HepG2 (cell line): ENCODE measurements around the gene KIAA0319L. TPM values are rescaled to one million over a fixed set of nuclear protein-coding genes. Genes with fewer than 3 reads are reported as not detected.
A peak's percentile ranks its signal among the peaks of the same experiment; 100 is the strongest.

Source experiments
- ATF7-NPFF ChIP-seq: sonication (generic); formaldehyde crosslinking; IDR thresholded peaks from 2 replicates; pipeline ENCODE4 v1.8.1; 2023; ENCODE audit warnings: mild to moderate bottlenecking, low read depth, missing genetic modification reagents, moderate library complexity
- CHCHD3 ChIP-seq: sonication (generic); formaldehyde crosslinking; IDR thresholded peaks from 2 replicates; pipeline ENCODE4 v1.8.0; 2022; ENCODE audit warnings: mild to moderate bottlenecking, missing genetic modification reagents, moderate library complexity
- GABPA ChIP-seq, 2 experiments: IDR thresholded peaks; 2 replicates each; pipeline ENCODE4 v1.6.1; 2011 to 2016; ENCODE audit warnings: low read depth in 2 of 2, low read length in 1 of 2, missing biosample characterization in 1 of 2, missing genetic modification characterization in 1 of 2
- HIVEP1 ChIP-seq: sonication (generic); formaldehyde crosslinking; IDR thresholded peaks from 2 replicates; pipeline ENCODE4 v1.4.0; 2020; ENCODE audit warnings: mild to moderate bottlenecking, missing genetic modification reagents
- IRF2 ChIP-seq: IDR thresholded peaks from 2 replicates; pipeline ENCODE4 v1.6.1; 2018; ENCODE audit warnings: missing genetic modification reagents, missing compliant biosample characterization
- KDM6A ChIP-seq: IDR thresholded peaks from 2 replicates; pipeline ENCODE4 v1.6.1; 2016; ENCODE audit warnings: low read depth
- SP2 ChIP-seq: sonication (generic); formaldehyde crosslinking; IDR thresholded peaks from 2 replicates; pipeline ENCODE4 v1.5.1; 2020; ENCODE audit warnings: mild to moderate bottlenecking, missing genetic modification reagents
- TRIM24 ChIP-seq: sonication (generic); formaldehyde crosslinking; IDR thresholded peaks from 2 replicates; pipeline ENCODE4 v1.8.0; 2022; ENCODE audit warnings: mild to moderate bottlenecking, missing genetic modification reagents
- XBP1 ChIP-seq: sonication (generic); formaldehyde crosslinking; IDR thresholded peaks from 2 replicates; pipeline ENCODE4 v1.5.0; 2020; ENCODE audit warnings: missing genetic modification reagents
- ZBTB42 ChIP-seq: sonication (generic); formaldehyde crosslinking; IDR thresholded peaks from 2 replicates; pipeline ENCODE4 v1.5.0; 2020; ENCODE audit warnings: mild to moderate bottlenecking, missing genetic modification reagents
- ZNF207 ChIP-seq: fragments of 450-650 bp; IDR thresholded peaks from 2 replicates; pipeline ENCODE4 v1.6.1; 2016; ENCODE audit warnings: antibody characterized with exemption, borderline replicate concordance
- ZNF614 ChIP-seq: IDR thresholded peaks from 2 replicates; pipeline ENCODE4 v1.6.1; 2018; ENCODE audit warnings: missing biosample characterization, missing genetic modification reagents, inconsistent platforms, borderline replicate concordance
- ZNF720 ChIP-seq: sonication (generic); formaldehyde crosslinking; IDR thresholded peaks from 2 replicates; pipeline ENCODE4 v1.4.0; 2020; ENCODE audit warnings: missing genetic modification reagents
- ZNF761 ChIP-seq: sonication (generic); formaldehyde crosslinking; conservative IDR thresholded peaks from 2 replicates; pipeline ENCODE4 v1.4.0; 2020; ENCODE audit warnings: mild to moderate bottlenecking, missing genetic modification reagents
- polyA plus RNA-seq, 8 experiments: library from polyadenylated mRNA; depleted of rRNA in 3 of 8; stranded (reverse) in 7 of 8; unstranded in 1 of 8; fragments of >200 nt; fragmentation: Illumina TruSeq in 4 of 8; extraction: Trizol in 4 of 8; gene quantifications; 2 replicates each; pipeline versions ENCODE4 v1.2.1 to v1.2.3, GENCODE V29; 2011 to 2016; ENCODE audit warnings: low read depth in 4 of 8, missing spikeins in 1 of 8, mixed read lengths in 1 of 8; ENCODE audit not compliant: insufficient read depth in 1 of 8
- total RNA-seq, 5 experiments: library from RNA; depleted of rRNA; stranded (reverse); fragments of >200 nt; fragmentation: Illumina TruSeq; extraction: Trizol; gene quantifications; 2 replicates each; pipeline ENCODE4 v1.2.3, GENCODE V29; 2016; ENCODE audit warnings: low read depth in 1 of 5
- TF ChIP-seq, protein P1 (sequence below): sonication (generic); formaldehyde crosslinking; IDR thresholded peaks from 2 replicates; pipeline ENCODE4 v1.5.0; 2020; ENCODE audit warnings: mild to moderate bottlenecking, missing genetic modification reagents, borderline replicate concordance
- TF ChIP-seq, protein P2 (sequence below): sonication (generic); formaldehyde crosslinking; IDR thresholded peaks from 2 replicates; pipeline ENCODE4 v1.4.0; 2020; ENCODE audit warnings: missing genetic modification reagents, borderline replicate concordance
- TF ChIP-seq, protein P3 (sequence below): IDR thresholded peaks from 2 replicates; pipeline ENCODE4 v1.6.1; 2016; ENCODE audit warnings: mild to moderate bottlenecking

Gene KIAA0319L
- total and polyA plus RNA-seq, 2 of the 13 experiments (the other 11 are each of a cell fraction or from before 2014, with no cell fraction given), result 33.4 to 82.6 TPM

DNA sequence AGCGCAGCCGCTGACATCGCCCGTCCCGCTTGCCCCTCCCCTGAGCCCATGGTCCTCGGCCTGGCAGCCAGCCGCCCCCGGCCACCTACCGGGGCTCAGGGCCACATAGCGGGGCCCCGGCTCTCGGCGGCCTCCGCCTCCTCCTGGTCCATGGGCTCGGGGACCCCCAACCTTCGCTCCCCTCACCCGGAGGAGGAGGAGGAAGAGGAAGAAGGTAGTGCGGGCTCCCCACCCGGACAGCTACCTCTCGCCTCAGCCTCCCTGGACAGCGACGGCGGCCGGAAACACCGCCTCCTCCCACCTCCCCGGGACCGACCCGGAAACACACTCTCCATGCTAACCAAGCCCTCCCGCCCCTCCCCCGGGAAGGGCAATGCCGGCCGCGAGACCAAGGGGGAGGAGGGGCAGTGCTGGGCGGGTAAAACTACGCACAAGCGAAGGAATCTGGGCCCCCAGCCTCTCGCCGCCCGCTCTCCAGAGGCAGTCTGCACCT, at the start of gene KIAA0319L (continued):
- TF ChIP-seq, protein P1, sequence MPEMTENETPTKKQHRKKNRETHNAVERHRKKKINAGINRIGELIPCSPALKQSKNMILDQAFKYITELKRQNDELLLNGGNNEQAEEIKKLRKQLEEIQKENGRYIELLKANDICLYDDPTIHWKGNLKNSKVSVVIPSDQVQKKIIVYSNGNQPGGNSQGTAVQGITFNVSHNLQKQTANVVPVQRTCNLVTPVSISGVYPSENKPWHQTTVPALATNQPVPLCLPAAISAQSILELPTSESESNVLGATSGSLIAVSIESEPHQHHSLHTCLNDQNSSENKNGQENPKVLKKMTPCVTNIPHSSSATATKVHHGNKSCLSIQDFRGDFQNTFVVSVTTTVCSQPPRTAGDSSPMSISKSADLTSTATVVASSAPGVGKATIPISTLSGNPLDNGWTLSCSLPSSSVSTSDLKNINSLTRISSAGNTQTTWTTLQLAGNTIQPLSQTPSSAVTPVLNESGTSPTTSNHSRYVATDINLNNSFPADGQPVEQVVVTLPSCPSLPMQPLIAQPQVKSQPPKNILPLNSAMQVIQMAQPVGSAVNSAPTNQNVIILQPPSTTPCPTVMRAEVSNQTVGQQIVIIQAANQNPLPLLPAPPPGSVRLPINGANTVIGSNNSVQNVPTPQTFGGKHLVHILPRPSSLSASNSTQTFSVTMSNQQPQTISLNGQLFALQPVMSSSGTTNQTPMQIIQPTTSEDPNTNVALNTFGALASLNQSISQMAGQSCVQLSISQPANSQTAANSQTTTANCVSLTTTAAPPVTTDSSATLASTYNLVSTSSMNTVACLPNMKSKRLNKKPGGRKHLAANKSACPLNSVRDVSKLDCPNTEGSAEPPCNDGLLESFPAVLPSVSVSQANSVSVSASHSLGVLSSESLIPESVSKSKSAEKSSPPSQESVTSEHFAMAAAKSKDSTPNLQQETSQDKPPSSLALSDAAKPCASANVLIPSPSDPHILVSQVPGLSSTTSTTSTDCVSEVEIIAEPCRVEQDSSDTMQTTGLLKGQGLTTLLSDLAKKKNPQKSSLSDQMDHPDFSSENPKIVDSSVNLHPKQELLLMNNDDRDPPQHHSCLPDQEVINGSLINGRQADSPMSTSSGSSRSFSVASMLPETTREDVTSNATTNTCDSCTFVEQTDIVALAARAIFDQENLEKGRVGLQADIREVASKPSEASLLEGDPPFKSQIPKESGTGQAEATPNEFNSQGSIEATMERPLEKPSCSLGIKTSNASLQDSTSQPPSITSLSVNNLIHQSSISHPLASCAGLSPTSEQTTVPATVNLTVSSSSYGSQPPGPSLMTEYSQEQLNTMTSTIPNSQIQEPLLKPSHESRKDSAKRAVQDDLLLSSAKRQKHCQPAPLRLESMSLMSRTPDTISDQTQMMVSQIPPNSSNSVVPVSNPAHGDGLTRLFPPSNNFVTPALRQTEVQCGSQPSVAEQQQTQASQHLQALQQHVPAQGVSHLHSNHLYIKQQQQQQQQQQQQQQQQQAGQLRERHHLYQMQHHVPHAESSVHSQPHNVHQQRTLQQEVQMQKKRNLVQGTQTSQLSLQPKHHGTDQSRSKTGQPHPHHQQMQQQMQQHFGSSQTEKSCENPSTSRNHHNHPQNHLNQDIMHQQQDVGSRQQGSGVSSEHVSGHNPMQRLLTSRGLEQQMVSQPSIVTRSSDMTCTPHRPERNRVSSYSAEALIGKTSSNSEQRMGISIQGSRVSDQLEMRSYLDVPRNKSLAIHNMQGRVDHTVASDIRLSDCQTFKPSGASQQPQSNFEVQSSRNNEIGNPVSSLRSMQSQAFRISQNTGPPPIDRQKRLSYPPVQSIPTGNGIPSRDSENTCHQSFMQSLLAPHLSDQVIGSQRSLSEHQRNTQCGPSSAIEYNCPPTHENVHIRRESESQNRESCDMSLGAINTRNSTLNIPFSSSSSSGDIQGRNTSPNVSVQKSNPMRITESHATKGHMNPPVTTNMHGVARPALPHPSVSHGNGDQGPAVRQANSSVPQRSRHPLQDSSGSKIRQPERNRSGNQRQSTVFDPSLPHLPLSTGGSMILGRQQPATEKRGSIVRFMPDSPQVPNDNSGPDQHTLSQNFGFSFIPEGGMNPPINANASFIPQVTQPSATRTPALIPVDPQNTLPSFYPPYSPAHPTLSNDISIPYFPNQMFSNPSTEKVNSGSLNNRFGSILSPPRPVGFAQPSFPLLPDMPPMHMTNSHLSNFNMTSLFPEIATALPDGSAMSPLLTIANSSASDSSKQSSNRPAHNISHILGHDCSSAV, result no peak; the same call in 1 of the 2 replicates
- TF ChIP-seq HIVEP1 (CRISPR knock-in tag) (0 out of 2 replicates have a peak, but pooled peaks have one; percentile 76), KDM6A (no peak), IRF2 (no peak), ZNF614 (CRISPR knock-in tag) (no peak), ZNF207 (no peak), GABPA (IDR thresholded peaks at IDR 0.05; ENCODE audit: low read depth, low read length) (peak; percentile 75), GABPA (CRISPR knock-in tag; IDR thresholded peaks at IDR 0.05; ENCODE audit: low read depth) (peak; percentile 95), ZNF720 (no peak), XBP1 (CRISPR knock-in tag) (no peak), TRIM24 (CRISPR knock-in tag) (no peak), ZNF761 (CRISPR knock-in tag) (no peak), ZBTB42 (CRISPR knock-in tag) (peak; percentile 70; the same call in 1 of the 2 replicates), SP2 (CRISPR knock-in tag) (no peak), ATF7-NPFF (no peak), CHCHD3 (CRISPR knock-in tag) (no peak)
- TF ChIP-seq, protein P2, sequence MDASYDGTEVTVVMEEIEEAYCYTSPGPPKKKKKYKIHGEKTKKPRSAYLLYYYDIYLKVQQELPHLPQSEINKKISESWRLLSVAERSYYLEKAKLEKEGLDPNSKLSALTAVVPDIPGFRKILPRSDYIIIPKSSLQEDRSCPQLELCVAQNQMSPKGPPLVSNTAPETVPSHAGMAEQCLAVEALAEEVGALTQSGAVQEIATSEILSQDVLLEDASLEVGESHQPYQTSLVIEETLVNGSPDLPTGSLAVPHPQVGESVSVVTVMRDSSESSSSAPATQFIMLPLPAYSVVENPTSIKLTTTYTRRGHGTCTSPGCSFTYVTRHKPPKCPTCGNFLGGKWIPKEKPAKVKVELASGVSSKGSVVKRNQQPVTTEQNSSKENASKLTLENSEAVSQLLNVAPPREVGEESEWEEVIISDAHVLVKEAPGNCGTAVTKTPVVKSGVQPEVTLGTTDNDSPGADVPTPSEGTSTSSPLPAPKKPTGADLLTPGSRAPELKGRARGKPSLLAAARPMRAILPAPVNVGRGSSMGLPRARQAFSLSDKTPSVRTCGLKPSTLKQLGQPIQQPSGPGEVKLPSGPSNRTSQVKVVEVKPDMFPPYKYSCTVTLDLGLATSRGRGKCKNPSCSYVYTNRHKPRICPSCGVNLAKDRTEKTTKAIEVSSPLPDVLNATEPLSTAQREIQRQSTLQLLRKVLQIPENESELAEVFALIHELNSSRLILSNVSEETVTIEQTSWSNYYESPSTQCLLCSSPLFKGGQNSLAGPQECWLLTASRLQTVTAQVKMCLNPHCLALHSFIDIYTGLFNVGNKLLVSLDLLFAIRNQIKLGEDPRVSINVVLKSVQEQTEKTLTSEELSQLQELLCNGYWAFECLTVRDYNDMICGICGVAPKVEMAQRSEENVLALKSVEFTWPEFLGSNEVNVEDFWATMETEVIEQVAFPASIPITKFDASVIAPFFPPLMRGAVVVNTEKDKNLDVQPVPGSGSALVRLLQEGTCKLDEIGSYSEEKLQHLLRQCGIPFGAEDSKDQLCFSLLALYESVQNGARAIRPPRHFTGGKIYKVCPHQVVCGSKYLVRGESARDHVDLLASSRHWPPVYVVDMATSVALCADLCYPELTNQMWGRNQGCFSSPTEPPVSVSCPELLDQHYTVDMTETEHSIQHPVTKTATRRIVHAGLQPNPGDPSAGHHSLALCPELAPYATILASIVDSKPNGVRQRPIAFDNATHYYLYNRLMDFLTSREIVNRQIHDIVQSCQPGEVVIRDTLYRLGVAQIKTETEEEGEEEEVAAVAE, result no peak
- TF ChIP-seq, protein P3, sequence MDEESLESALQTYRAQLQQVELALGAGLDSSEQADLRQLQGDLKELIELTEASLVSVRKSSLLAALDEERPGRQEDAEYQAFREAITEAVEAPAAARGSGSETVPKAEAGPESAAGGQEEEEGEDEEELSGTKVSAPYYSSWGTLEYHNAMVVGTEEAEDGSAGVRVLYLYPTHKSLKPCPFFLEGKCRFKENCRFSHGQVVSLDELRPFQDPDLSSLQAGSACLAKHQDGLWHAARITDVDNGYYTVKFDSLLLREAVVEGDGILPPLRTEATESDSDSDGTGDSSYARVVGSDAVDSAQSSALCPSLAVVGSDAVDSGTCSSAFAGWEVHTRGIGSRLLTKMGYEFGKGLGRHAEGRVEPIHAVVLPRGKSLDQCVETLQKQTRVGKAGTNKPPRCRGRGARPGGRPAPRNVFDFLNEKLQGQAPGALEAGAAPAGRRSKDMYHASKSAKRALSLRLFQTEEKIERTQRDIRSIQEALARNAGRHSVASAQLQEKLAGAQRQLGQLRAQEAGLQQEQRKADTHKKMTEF (CRISPR knock-in tag), result peak; percentile 81; the same call in 1 of the 2 replicates
